Astrocyte (in vitro differentiated cells and primary cell): Measurements from ENCODE around the gene FAM168A. TPM values are rescaled to one million over a fixed set of nuclear protein-coding genes. Genes with fewer than 3 reads are reported as not detected.

Experiments
- DNase-seq: peaks from one replicate; pipeline ENCODE4 v3.0.0-alpha.2; 2010; ENCODE audit warnings: low read depth
- FAIRE-seq: peaks from 2 replicates; lab custom pipeline; 2011; peaks lifted over from hg19 to GRCh38; lab: Jason Lieb, UNC
- H2AFZ ChIP-seq: 2 replicates; pipeline ENCODE4 v1.6.0; 2012; ENCODE audit warnings: low read depth, low read length, inconsistent platforms
- H3K27ac ChIP-seq: 2 replicates; pipeline ENCODE4 v1.5.1; 2011; ENCODE audit warnings: low read depth, low read length, inconsistent platforms
- H3K27me3 ChIP-seq: 2 replicates; pipeline ENCODE4 v1.6.0; 2011; ENCODE audit warnings: low read length, inconsistent platforms; ENCODE audit not compliant: insufficient read depth
- H3K36me3 ChIP-seq: 2 replicates; pipeline ENCODE4 v1.5.1; 2011; ENCODE audit warnings: low read length, inconsistent platforms; ENCODE audit not compliant: insufficient read depth
- H3K4me1 ChIP-seq: 2 replicates; pipeline ENCODE4 v1.5.1; 2011; ENCODE audit warnings: low read length, inconsistent platforms; ENCODE audit not compliant: insufficient read depth
- H3K4me2 ChIP-seq: 2 replicates; pipeline ENCODE4 v1.6.0; 2012; ENCODE audit warnings: low read length, inconsistent platforms
- H3K4me3 ChIP-seq: 2 replicates; pipeline ENCODE4 v1.5.1; 2011; ENCODE audit warnings: low read depth, mild to moderate bottlenecking, low read length, inconsistent platforms; ENCODE audit not compliant: insufficient read depth
- H3K79me2 ChIP-seq: 2 replicates; pipeline ENCODE4 v1.6.0; 2012; ENCODE audit warnings: mild to moderate bottlenecking, low read length, inconsistent platforms; ENCODE audit not compliant: insufficient read depth
- H3K9ac ChIP-seq: 2 replicates; pipeline ENCODE4 v1.6.0; 2012; ENCODE audit warnings: mild to moderate bottlenecking, low read length, inconsistent platforms
- H3K9me3 ChIP-seq: 2 replicates; pipeline ENCODE4 v1.5.1; 2012; ENCODE audit warnings: low read depth, mild to moderate bottlenecking, low read length, inconsistent platforms; ENCODE audit not compliant: insufficient read depth
- H4K20me1 ChIP-seq: 2 replicates; pipeline ENCODE4 v1.6.0; 2012; ENCODE audit warnings: low read length, inconsistent platforms; ENCODE audit not compliant: insufficient read depth
- H3K27ac Mint-ChIP-seq: one replicate; pipeline ENCODE4 v1.8.0; 2021; ENCODE audit warnings: mild to moderate bottlenecking, mixed read lengths; ENCODE audit not compliant: unreplicated experiment
- H3K27me3 Mint-ChIP-seq: one replicate; pipeline ENCODE4 v1.8.0; 2021; ENCODE audit warnings: low read depth, mixed read lengths; ENCODE audit not compliant: unreplicated experiment
- H3K36me3 Mint-ChIP-seq: one replicate; pipeline ENCODE4 v1.8.0; 2021; ENCODE audit warnings: low read depth, mixed read lengths; ENCODE audit not compliant: unreplicated experiment
- H3K4me1 Mint-ChIP-seq: one replicate; pipeline ENCODE4 v1.8.0; 2021; ENCODE audit warnings: low read depth, mixed read lengths; ENCODE audit not compliant: unreplicated experiment
- H3K4me3 Mint-ChIP-seq: one replicate; pipeline ENCODE4 v1.8.0; 2021; ENCODE audit warnings: mild to moderate bottlenecking, moderate library complexity, mixed read lengths; ENCODE audit not compliant: unreplicated experiment
- H3K9me3 Mint-ChIP-seq: one replicate; pipeline ENCODE4 v1.8.0; 2021; ENCODE audit warnings: mild to moderate bottlenecking, mixed read lengths; ENCODE audit not compliant: unreplicated experiment
- CTCF ChIP-seq: IDR thresholded peaks from 2 replicates; pipeline ENCODE4 v1.5.1; 2011; ENCODE audit warnings: low read depth, mild to moderate bottlenecking, inconsistent platforms, low read length, moderate library complexity; ENCODE audit not compliant: insufficient read depth
- EZH2 ChIP-seq: IDR thresholded peaks from 2 replicates; pipeline ENCODE4 v1.6.1; 2012; ENCODE audit warnings: mild to moderate bottlenecking, low read length, inconsistent platforms; ENCODE audit not compliant: insufficient read depth
- total RNA-seq: library from RNA; stranded (reverse); gene quantifications from 2 replicates; pipeline ENCODE4 v1.2.1, GENCODE V29; 2021

Gene FAM168A
- total RNA-seq, 1 donor from 2014 or later, result 44.8 TPM

- Histone ChIP-seq H3K9me3 (no peaks in the 10 kb centered on the region), H3K79me2 (peaks cover 42% of the 10 kb centered on the region), H3K27me3 (no peaks in the 10 kb centered on the region), H2AFZ (no peak overlapping the region), H3K27ac (no peak overlapping the region), H3K9ac (no peak overlapping the region), H3K36me3 (no peaks in the 10 kb centered on the region), H3K4me1 (peaks cover 16% of the 10 kb centered on the region), H4K20me1 (peaks cover 56% of the 10 kb centered on the region), H3K4me3 (no peak overlapping the region), H3K4me2 (no peak overlapping the region)
- TF ChIP-seq CTCF (no peak), EZH2 (no peak)
- Mint-ChIP-seq H3K27ac (no peak overlapping the region), H3K9me3 (peaks cover 5% of the 10 kb centered on the region), H3K36me3 (peaks cover 7% of the 10 kb centered on the region), H3K4me3 (no peak overlapping the region), H3K27me3 (no peaks in the 10 kb centered on the region), H3K4me1 (peaks cover 7% of the 10 kb centered on the region)
- DNase-seq (no peak), FAIRE-seq (no peak)
Observed at GRCh38 chr11:73390601-73391565, 207.0 kb downstream of the FAM168A start.

GRCh38 chr11:73389916-73390315, 208.0 kb downstream of the FAM168A start:
- H3K4me1 Mint-ChIP-seq, result peaks cover 14% of the 10 kb centered on the region
- Histone ChIP-seq H3K4me1 (peaks cover 22% of the 10 kb centered on the region), H3K4me2 (no peak overlapping the region), H3K4me3 (no peak overlapping the region), H3K27ac (no peak overlapping the region), H3K79me2 (peaks cover 52% of the 10 kb centered on the region), H4K20me1 (peaks cover 64% of the 10 kb centered on the region), H3K9ac (no peak overlapping the region), H3K27me3 (no peaks in the 10 kb centered on the region), H2AFZ (no peak overlapping the region), H3K36me3 (no peaks in the 10 kb centered on the region), H3K9me3 (no peaks in the 10 kb centered on the region)
- no peak overlapping the region for H3K27ac Mint-ChIP-seq
- TF ChIP-seq EZH2, result no peak
- no peak for TF ChIP-seq CTCF
- no peak overlapping the region for H3K4me3 Mint-ChIP-seq
- DNase-seq (no peak), FAIRE-seq (no peak)
- H3K27me3 Mint-ChIP-seq, result no peaks in the 10 kb centered on the region
- H3K36me3 Mint-ChIP-seq, result peaks cover 7% of the 10 kb centered on the region
- H3K9me3 Mint-ChIP-seq, result peaks cover 5% of the 10 kb centered on the region

DNA sequence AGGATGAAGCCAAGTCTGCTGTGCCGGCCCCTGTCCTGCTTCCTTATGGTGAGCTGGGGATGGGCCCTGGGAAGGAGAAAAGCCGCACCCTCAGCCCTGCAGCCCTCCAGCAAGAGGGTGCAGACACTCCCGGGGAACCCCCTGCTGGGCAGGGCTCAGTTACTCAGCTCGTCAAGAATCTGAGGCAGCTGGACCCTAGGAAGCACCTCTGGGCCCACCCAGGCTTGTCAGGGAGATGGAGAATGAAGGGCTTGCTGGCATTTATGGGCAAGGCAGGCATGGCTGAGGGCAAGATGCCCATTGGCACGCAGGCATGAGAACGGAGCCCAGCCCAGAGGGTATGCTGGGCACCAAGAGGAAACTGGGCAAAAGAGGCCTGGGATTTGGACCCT, 208.8 kb downstream of the FAM168A start:
- H3K4me3 ChIP-seq, result no peak overlapping the region
- Mint-ChIP-seq H3K4me3 (no peak overlapping the region), H3K27me3 (no peaks in the 10 kb centered on the region), H3K36me3 (peaks cover 7% of the 10 kb centered on the region), H3K27ac (no peak overlapping the region), H3K4me1 (peaks cover 14% of the 10 kb centered on the region), H3K9me3 (peaks cover 5% of the 10 kb centered on the region)
- no peak overlapping the region for H2AFZ ChIP-seq
- no peaks in the 10 kb centered on the region for H3K9me3 ChIP-seq
- no peak overlapping the region for H3K4me2 ChIP-seq
- FAIRE-seq (no peak), DNase-seq (no peak)
- H3K79me2 ChIP-seq, result peaks cover 59% of the 10 kb centered on the region
- H4K20me1 ChIP-seq, result peaks cover 72% of the 10 kb centered on the region
- no peak overlapping the region for H3K27ac ChIP-seq
- TF ChIP-seq EZH2 (no peak), CTCF (no peak)
- no peak overlapping the region for H3K9ac ChIP-seq
- no peaks in the 10 kb centered on the region for H3K27me3 ChIP-seq
- peaks cover 22% of the 10 kb centered on the region for H3K4me1 ChIP-seq
- no peaks in the 10 kb centered on the region for H3K36me3 ChIP-seq
